SK-N-SH (cell line): ENCODE results near the gene TMPRSS15. TPM values are rescaled to one million over a fixed set of nuclear protein-coding genes. Genes with fewer than 3 reads are reported as not detected.

Experiments
- CTCF ChIA-PET: fragments of 300-600, 350-600 bp; formaldehyde crosslinking; extraction: SDS; loops from one replicate; lab custom pipeline; 2021; lab: Yijun Ruan, JAX
- POLR2A ChIA-PET: fragments of 350-600 bp; sonication (Branson Sonifier 250); formaldehyde crosslinking; extraction: SDS; loops from one replicate; lab custom pipeline; 2020; ENCODE audit warnings: antibody characterized with exemption, inconsistent platforms; lab: Yijun Ruan, JAX
- DNase-seq: peaks from one replicate; pipeline ENCODE4 v3.0.0; 2012
- H2AFZ ChIP-seq: fragments of 200-600 bp; sonication (generic); 2 replicates; pipeline ENCODE4 v1.8.1; 2016; ENCODE audit warnings: antibody characterized with exemption, mild to moderate bottlenecking, low read depth
- H3F3A ChIP-seq: fragments of 200-600 bp; sonication (generic); replicated peaks from 2 replicates; pipeline ENCODE3; 2016; ENCODE audit warnings: antibody characterized with exemption, mild to moderate bottlenecking; ENCODE audit not compliant: insufficient read depth
- H3K27ac ChIP-seq, 2 experiments: fragments of 200-500 bp in 1 of 2; fragments of 200-600 bp in 1 of 2; sonication (Bioruptor generic) in 1 of 2; sonication (generic), shearing (Covaris generic) in 1 of 2; 2 replicates each; pipeline versions ENCODE4 v1.5.1 to v1.6.1; 2014 to 2016; ENCODE audit warnings: low read depth in 2 of 2, inconsistent platforms in 1 of 2, low read length in 1 of 2, mild to moderate bottlenecking in 1 of 2, mixed read lengths in 1 of 2
- H3K27me3 ChIP-seq: fragments of 200-600 bp; sonication (generic), shearing (Covaris generic); 2 replicates; pipeline ENCODE4 v1.6.1; 2016; ENCODE audit warnings: mixed run types; ENCODE audit not compliant: insufficient read depth
- H3K36me3 ChIP-seq, 2 experiments: fragments of 200-500 bp in 1 of 2; fragments of 200-600 bp in 1 of 2; sonication (Bioruptor generic) in 1 of 2; sonication (generic) in 1 of 2; replicated peaks in 1 of 2; 2 replicates each; pipeline versions ENCODE3 to v1.5.1; 2014 to 2016; ENCODE audit warnings: low read length in 1 of 2, mild to moderate bottlenecking in 1 of 2; ENCODE audit not compliant: insufficient read depth in 2 of 2, control insufficient read depth in 1 of 2
- H3K4me1 ChIP-seq, 2 experiments: fragments of 200-500 bp in 1 of 2; fragments of 200-600 bp in 1 of 2; sonication (Bioruptor generic) in 1 of 2; sonication (generic), shearing (Covaris generic) in 1 of 2; 2 replicates each; pipeline versions ENCODE4 v1.5.1 to v1.6.1; 2014 to 2016; ENCODE audit warnings: low read depth in 1 of 2, low read length in 1 of 2, mixed run types in 1 of 2; ENCODE audit not compliant: insufficient read depth in 2 of 2, control insufficient read depth in 1 of 2
- H3K4me2 ChIP-seq: fragments of 200-600 bp; sonication (generic), shearing (Covaris generic); 2 replicates; pipeline ENCODE4 v1.6.1; 2017; ENCODE audit warnings: mixed run types
- H3K4me3 ChIP-seq, 2 experiments: fragments of 200-500 bp in 1 of 2; fragments of 200-600 bp in 1 of 2; sonication (Bioruptor generic) in 1 of 2; sonication (generic), shearing (Covaris generic) in 1 of 2; 2 replicates each; pipeline versions ENCODE4 v1.5.1 to v1.8.1; 2014 to 2016; ENCODE audit warnings: low read depth in 2 of 2, inconsistent platforms in 1 of 2, low read length in 1 of 2, mild to moderate bottlenecking in 1 of 2, mixed read lengths in 1 of 2, moderate library complexity in 1 of 2
- H3K79me2 ChIP-seq: fragments of 200-600 bp; sonication (generic); 2 replicates; pipeline ENCODE4 v1.8.1; 2017; ENCODE audit warnings: mild to moderate bottlenecking; ENCODE audit not compliant: insufficient read depth
- H3K9ac ChIP-seq: fragments of 200-600 bp; sonication (generic); 2 replicates; pipeline ENCODE4 v1.6.1; 2017; ENCODE audit warnings: mixed run types
- H3K9me2 ChIP-seq: fragments of 200-600 bp; sonication (generic); 2 replicates; pipeline ENCODE4 v1.6.1; 2017; ENCODE audit warnings: mixed run types
- H3K9me3 ChIP-seq: fragments of 200-600 bp; sonication (generic); 2 replicates; pipeline ENCODE4 v1.6.1; 2017; ENCODE audit warnings: mixed run types, mild to moderate bottlenecking, moderate library complexity
- H4K20me1 ChIP-seq: fragments of 200-600 bp; sonication (generic); 2 replicates; pipeline ENCODE4 v1.6.1; 2017; ENCODE audit warnings: mild to moderate bottlenecking, mixed run types; ENCODE audit not compliant: insufficient read depth
- CTCF ChIP-seq: fragments of 200-600 bp; sonication (generic); IDR thresholded peaks from 2 replicates; pipeline ENCODE4 v1.6.1; 2017; ENCODE audit warnings: antibody characterized with exemption, mild to moderate bottlenecking, moderate library complexity
- ELF1 ChIP-seq: IDR thresholded peaks from 2 replicates; pipeline ENCODE4 v1.4.0; 2012
- FOXJ3 ChIP-seq: sonication (generic); formaldehyde crosslinking; IDR thresholded peaks from 2 replicates; pipeline ENCODE4 v1.5.1; 2020; ENCODE audit warnings: mild to moderate bottlenecking, missing genetic modification reagents
- JUND ChIP-seq: IDR thresholded peaks from 2 replicates; pipeline ENCODE4 v1.4.0; 2012
- USF1 ChIP-seq: IDR thresholded peaks from 2 replicates; pipeline ENCODE4 v1.4.0; 2012; ENCODE audit warnings: low read depth, borderline replicate concordance
- USF2 ChIP-seq: fragments of 150-350 bp; IDR thresholded peaks from 2 replicates; pipeline ENCODE4 v1.6.1; 2017; ENCODE audit warnings: antibody characterized with exemption, low read length, low read depth, borderline replicate concordance
- WGBS: methylation state at CpG from one replicate; pipeline ENCODE4 v1.1.6; 2017; ENCODE audit warnings: low lambda C conversion rate; 5-methylcytosine and 5-hydroxymethylcytosine counted together
- polyA plus RNA-seq, 3 experiments: library from polyadenylated mRNA; depleted of rRNA; stranded (reverse); fragments of >200 nt; gene quantifications; 2 replicates each; pipeline ENCODE4 v1.2.3, GENCODE V29; 2012

The TMPRSS15 gene
- polyA plus RNA-seq, 1 of the 3 experiments (the other 2 are of a cell fraction), result 0.03 TPM

- Histone ChIP-seq H3K27me3 (no peaks in the 10 kb centered on the region), H3K79me2 (no peaks in the 10 kb centered on the region), H3K27ac (no peak overlapping the region), H4K20me1 (no peaks in the 10 kb centered on the region), H3K9me2 (no peaks in the 10 kb centered on the region; the same call in 1 of the 2 replicates), H3K4me1 (no peaks in the 10 kb centered on the region; a peak in 1 of 4 replicates), H3K36me3 (no peaks in the 10 kb centered on the region), H3K9ac (no peak overlapping the region), H3K4me2 (no peak overlapping the region), H3K9me3 (no peaks in the 10 kb centered on the region), H3K4me3 (no peak overlapping the region), H3F3A (no peaks in the 10 kb centered on the region), H2AFZ (no peak overlapping the region)
- POLR2A ChIA-PET, result no interaction called here
- DNase-seq, result no peak
- 6% methylated on average over 5 of the region's 5 CpGs for WGBS
- CTCF ChIA-PET, result interaction anchor here (1.0 to 1.5 kb wide), 2 partner anchors 10 to 212 kb away, joined by 3 to 4 read pairs; no protein-coding TSS in a partner anchor
- TF ChIP-seq ELF1 (no peak), USF1 (no peak), FOXJ3 (CRISPR knock-in tag) (no peak), CTCF (no peak)
Measured at GRCh38 chr21:18252680-18253079, 150.9 kb downstream of the TMPRSS15 start.

- Histone ChIP-seq H3K36me3 (no peaks in the 10 kb centered on the region), H3K4me1 (no peaks in the 10 kb centered on the region; a peak in 1 of 4 replicates), H3K9ac (no peak overlapping the region), H4K20me1 (no peaks in the 10 kb centered on the region), H3K4me2 (no peak overlapping the region), H3K9me3 (no peaks in the 10 kb centered on the region), H3K79me2 (no peaks in the 10 kb centered on the region), H3K9me2 (no peaks in the 10 kb centered on the region; the same call in 1 of the 2 replicates), H3K27ac (no peak overlapping the region), H3K27me3 (no peaks in the 10 kb centered on the region)
- ChIA-PET POLR2A (no interaction called here), CTCF (interaction anchor here (1.0 to 1.5 kb wide), 2 partner anchors 10 to 212 kb away, joined by 3 to 4 read pairs; no protein-coding TSS in a partner anchor)
- no peak for DNase-seq
- no peak for TF ChIP-seq USF2
- no peak for TF ChIP-seq JUND
- TF ChIP-seq, all 33 proteins: peak for 0
- Histone ChIP-seq H3K4me3 (no peak overlapping the region), H2AFZ (no peak overlapping the region), H3F3A (no peaks in the 10 kb centered on the region)
- under 1% methylated on average over 4 of the region's 4 CpGs for WGBS
Measured at GRCh38 chr21:18252256-18252655, 151.3 kb downstream of the TMPRSS15 start.

- TF ChIP-seq CTCF, result no peak
- Histone ChIP-seq H3K79me2 (no peaks in the 10 kb centered on the region), H3K36me3 (no peaks in the 10 kb centered on the region), H3K9me2 (no peaks in the 10 kb centered on the region; the same call in 1 of the 2 replicates), H3K4me1 (no peaks in the 10 kb centered on the region; a peak in 1 of 4 replicates), H3K27me3 (no peaks in the 10 kb centered on the region), H2AFZ (no peak overlapping the region), H3F3A (no peaks in the 10 kb centered on the region), H4K20me1 (no peaks in the 10 kb centered on the region), H3K27ac (no peak overlapping the region), H3K4me3 (no peak overlapping the region), H3K9ac (no peak overlapping the region), H3K4me2 (no peak overlapping the region), H3K9me3 (no peaks in the 10 kb centered on the region)
- CTCF ChIA-PET, result no interaction called here
- DNase-seq, result no peak
- POLR2A ChIA-PET, result no interaction called here
Measured at GRCh38 chr21:18251065-18251464, 152.5 kb downstream of the TMPRSS15 start.
